ENCODE measurements around the gene SKIC8. TPM values are rescaled to one million over a fixed set of nuclear protein-coding genes. Genes with fewer than 3 reads are reported as not detected.

SKIC8 gene
- total RNA-seq, 1 donor from 2014 or later = 46.5 TPM

GRCh38 chr15:78342021-78342420 lies 42.6 kb upstream of the SKIC8 start:
- Mint-ChIP-seq H3K4me3 (ENCODE audit: unreplicated experiment) (no peak overlapping the region), H3K27ac (ENCODE audit: unreplicated experiment) (no peak overlapping the region), H3K9me3 (ENCODE audit: unreplicated experiment) (no peaks in the 10 kb centered on the region), H3K27me3 (ENCODE audit: unreplicated experiment) (peaks cover 91% of the 10 kb centered on the region), H3K4me1 (ENCODE audit: unreplicated experiment) (peaks cover 8% of the 10 kb centered on the region), H3K36me3 (ENCODE audit: unreplicated experiment) (no peaks in the 10 kb centered on the region)
- no peak for TF ChIP-seq CTCF (IDR thresholded peaks at IDR 0.05)
- DNase-seq (ENCODE audit: extremely low spot score, unreplicated experiment) = no peak

- H3K36me3 Mint-ChIP-seq (ENCODE audit: unreplicated experiment) = no peaks in the 10 kb centered on the region
- peaks cover 84% of the 10 kb centered on the region for H3K27me3 Mint-ChIP-seq (ENCODE audit: unreplicated experiment)
- TF ChIP-seq CTCF (IDR thresholded peaks at IDR 0.05) = no peak
- no peak for DNase-seq (ENCODE audit: extremely low spot score, unreplicated experiment)
- H3K9me3 Mint-ChIP-seq (ENCODE audit: unreplicated experiment) = no peaks in the 10 kb centered on the region
- H3K4me1 Mint-ChIP-seq (ENCODE audit: unreplicated experiment) = peaks cover 8% of the 10 kb centered on the region
- no peak overlapping the region for H3K4me3 Mint-ChIP-seq (ENCODE audit: unreplicated experiment)
- no peak overlapping the region for H3K27ac Mint-ChIP-seq (ENCODE audit: unreplicated experiment)
These were observed 41.9 kb upstream of the SKIC8 start for GRCh38 chr15:78341057-78341987.

- H3K36me3 Mint-ChIP-seq (ENCODE audit: unreplicated experiment) = no peaks in the 10 kb centered on the region
- H3K9me3 Mint-ChIP-seq (ENCODE audit: unreplicated experiment) = no peaks in the 10 kb centered on the region
- peaks cover 75% of the 10 kb centered on the region for H3K27me3 Mint-ChIP-seq (ENCODE audit: unreplicated experiment)
- no peak for DNase-seq (ENCODE audit: extremely low spot score, unreplicated experiment)
- peaks cover 8% of the 10 kb centered on the region for H3K4me1 Mint-ChIP-seq (ENCODE audit: unreplicated experiment)
- no peak within 1 kb of the TSS for H3K4me3 Mint-ChIP-seq (ENCODE audit: unreplicated experiment)
- H3K27ac Mint-ChIP-seq (ENCODE audit: unreplicated experiment) = no peak within 1 kb of the TSS
- no peak for TF ChIP-seq CTCF (IDR thresholded peaks at IDR 0.05)
These were observed 41.0 kb upstream of the SKIC8 start, which contains the start of gene CRABP1 for GRCh38 chr15:78340231-78341056. Gene CRABP1 (plus strand): TSS chr15:78340353. CDS start chr15:78340429, 76 bp downstream.

GRCh38 chr15:78339559-78339958 lies 40.1 kb upstream of the SKIC8 start:
- no peak for TF ChIP-seq CTCF (IDR thresholded peaks at IDR 0.05)
- H3K4me1 Mint-ChIP-seq (ENCODE audit: unreplicated experiment) = peaks cover 8% of the 10 kb centered on the region
- H3K27ac Mint-ChIP-seq (ENCODE audit: unreplicated experiment) = no peak overlapping the region
- no peak for DNase-seq (ENCODE audit: extremely low spot score, unreplicated experiment)
- no peaks in the 10 kb centered on the region for H3K36me3 Mint-ChIP-seq (ENCODE audit: unreplicated experiment)
- H3K4me3 Mint-ChIP-seq (ENCODE audit: unreplicated experiment) = no peak overlapping the region
- peaks cover 66% of the 10 kb centered on the region for H3K27me3 Mint-ChIP-seq (ENCODE audit: unreplicated experiment)
- H3K9me3 Mint-ChIP-seq (ENCODE audit: unreplicated experiment) = no peaks in the 10 kb centered on the region

GRCh38 chr15:78338781-78339180 lies 39.4 kb upstream of the SKIC8 start:
- H3K27ac Mint-ChIP-seq (ENCODE audit: unreplicated experiment) = no peak overlapping the region
- H3K27me3 Mint-ChIP-seq (ENCODE audit: unreplicated experiment) = peaks cover 58% of the 10 kb centered on the region
- no peaks in the 10 kb centered on the region for H3K36me3 Mint-ChIP-seq (ENCODE audit: unreplicated experiment)
- H3K9me3 Mint-ChIP-seq (ENCODE audit: unreplicated experiment) = no peaks in the 10 kb centered on the region
- H3K4me3 Mint-ChIP-seq (ENCODE audit: unreplicated experiment) = no peak overlapping the region
- H3K4me1 Mint-ChIP-seq (ENCODE audit: unreplicated experiment) = peaks cover 8% of the 10 kb centered on the region
- no peak for TF ChIP-seq CTCF (IDR thresholded peaks at IDR 0.05)
- no peak for DNase-seq (ENCODE audit: extremely low spot score, unreplicated experiment)
